K562 (cell line): ENCODE measurements around the gene ZNF135. TPM values are rescaled to one million over a fixed set of nuclear protein-coding genes. Genes with fewer than 3 reads are reported as not detected.

Source experiments
- ATAC-seq: fragments of 200-7000 bp; cut with Tn5 transposase; 3 replicates; pipeline ENCODE4 v1.9.1; 2020; ENCODE audit warnings: moderate library complexity
- BruUV-seq: library from RNA; stranded (reverse); fragments of 400-500 nt; replicated peaks from 2 replicates; lab custom pipeline; 2021; lab: Mats Ljungman, UMichigan
- CTCF ChIA-PET: fragments of 300-600 bp; formaldehyde crosslinking; extraction: SDS; loops from one replicate; lab custom pipeline; 2021; ENCODE audit warnings: low intra/inter-chr PET ratio; lab: Yijun Ruan, JAX
- POLR2A ChIA-PET: fragments of 300-600, 350-650 bp; sonication (Branson Sonifier 250); formaldehyde crosslinking; extraction: SDS; loops from one replicate; lab custom pipeline; 2021; ENCODE audit warnings: antibody characterized with exemption, inconsistent platforms; lab: Yijun Ruan, JAX
- DNase-seq, 4 experiments: peaks; one replicate each; pipeline versions ENCODE4 v3.0.0 to v3.0.0-alpha.2; 2011 to 2018; ENCODE audit warnings: low spot score in 3 of 4, mixed read lengths in 3 of 4; ENCODE audit errors: extremely low read depth in 1 of 4
- FAIRE-seq: peaks from 2 replicates; lab custom pipeline; 2011; peaks lifted over from hg19 to GRCh38; lab: Jason Lieb, UNC
- H2AFZ ChIP-seq: 2 replicates; pipeline ENCODE4 v1.6.0; 2011; ENCODE audit warnings: low read depth, low read length, control low read depth, inconsistent platforms
- H3K27ac ChIP-seq: fragments of 200-600 bp; 3 replicates; pipeline ENCODE4 v1.8.0; 2011; ENCODE audit warnings: low read depth, mild to moderate bottlenecking, control low read depth, inconsistent platforms, low read length, moderate library complexity, mixed read lengths; ENCODE audit errors: extremely low read depth
- H3K27me3 ChIP-seq, 2 experiments: fragments of 300-600 bp in 1 of 2; 2 replicates in 1 of 2; 3 replicates in 1 of 2; pipeline versions ENCODE4 v1.6.0 to v1.8.0; 2011; ENCODE audit warnings: inconsistent platforms in 2 of 2, low read length in 2 of 2, mild to moderate bottlenecking in 1 of 2, mixed read lengths in 1 of 2, moderate library complexity in 1 of 2; ENCODE audit not compliant: control insufficient read depth in 2 of 2, insufficient read depth in 2 of 2
- H3K36me3 ChIP-seq: fragments of 300-600 bp; 3 replicates; pipeline ENCODE4 v1.8.0; 2011; ENCODE audit warnings: mild to moderate bottlenecking, low read length, inconsistent platforms; ENCODE audit not compliant: control insufficient read depth, insufficient read depth
- H3K4me1 ChIP-seq, 2 experiments: fragments of 200-600 bp in 1 of 2; replicated peaks in 1 of 2; 2 replicates in 1 of 2; 3 replicates in 1 of 2; pipeline versions ENCODE4 v1.5.1 to v1.8.0; 2011; ENCODE audit warnings: inconsistent platforms in 2 of 2, low read length in 2 of 2, mild to moderate bottlenecking in 1 of 2, mixed read lengths in 1 of 2, moderate library complexity in 1 of 2; ENCODE audit not compliant: control insufficient read depth in 2 of 2, insufficient read depth in 2 of 2
- H3K4me2 ChIP-seq: 2 replicates; pipeline ENCODE4 v1.6.1; 2011; ENCODE audit warnings: low read length, control low read depth, inconsistent platforms, mixed read lengths; ENCODE audit not compliant: insufficient read depth
- H3K4me3 ChIP-seq: fragments of 200-600 bp; sonication (generic), shearing (Covaris generic); 2 replicates; pipeline ENCODE4 v1.5.1; 2016; ENCODE audit warnings: control low read depth, inconsistent platforms
- H3K79me2 ChIP-seq: fragments of 200-600 bp; 3 replicates; pipeline ENCODE4 v1.8.0; 2011; ENCODE audit warnings: low read length, inconsistent platforms; ENCODE audit not compliant: control insufficient read depth, insufficient read depth
- H3K9ac ChIP-seq, 2 experiments: 2 replicates each; pipeline versions ENCODE4 v1.6.0 to v1.6.1; 2011; ENCODE audit warnings: low read depth in 2 of 2, low read length in 2 of 2, control low read depth in 1 of 2, inconsistent platforms in 1 of 2, mild to moderate bottlenecking in 1 of 2, mixed read lengths in 1 of 2; ENCODE audit not compliant: insufficient read depth in 1 of 2
- H3K9me1 ChIP-seq: one replicate; pipeline ENCODE4 v1.6.0; 2011; ENCODE audit warnings: inconsistent platforms, mild to moderate bottlenecking, low read length, moderate library complexity; ENCODE audit not compliant: control insufficient read depth, insufficient read depth
- H3K9me3 ChIP-seq: replicated peaks from 2 replicates; pipeline ENCODE4 v1.5.1; 2011; ENCODE audit warnings: low read depth, low read length, inconsistent platforms; ENCODE audit not compliant: control insufficient read depth, insufficient read depth
- H4K20me1 ChIP-seq: replicated peaks from 2 replicates; pipeline ENCODE4 v1.6.1; 2011; ENCODE audit warnings: low read length, inconsistent platforms, mixed read lengths; ENCODE audit not compliant: control insufficient read depth, insufficient read depth
- ARNT ChIP-seq, 2 experiments: fragments of 450-650 bp; IDR thresholded peaks; 2 replicates each; pipeline ENCODE4 v1.6.1; 2016; ENCODE audit warnings: mild to moderate bottlenecking in 1 of 2
- BHLHE40 ChIP-seq: IDR thresholded peaks from 2 replicates; pipeline ENCODE4 v1.6.1; 2011; ENCODE audit warnings: low read length, improper control_type of control experiment
- E2F6 ChIP-seq, 2 experiments: IDR thresholded peaks; 2 replicates each; pipeline ENCODE4 v1.6.1; 2011; ENCODE audit warnings: borderline replicate concordance in 1 of 2, control low read depth in 1 of 2, low read depth in 1 of 2, low read length in 1 of 2, mild to moderate bottlenecking in 1 of 2, mixed read lengths in 1 of 2, moderate library complexity in 1 of 2; ENCODE audit not compliant: insufficient read depth in 1 of 2, insufficient read length in 1 of 2, poor library complexity in 1 of 2, severe bottlenecking in 1 of 2; ENCODE audit errors: extremely low read depth in 1 of 2
- PHTF2 ChIP-seq: fragments of 250-450 bp; sonication (Bioruptor Pico); IDR thresholded peaks from 2 replicates; pipeline ENCODE4 v1.5.0; 2021; ENCODE audit warnings: mild to moderate bottlenecking
- SMARCA4 ChIP-seq: fragments of 450-650 bp; IDR thresholded peaks from 2 replicates; pipeline ENCODE4 v1.6.1; 2016
- TCF7L2 ChIP-seq: fragments of 150-350 bp; IDR thresholded peaks from 2 replicates; pipeline ENCODE4 v1.6.1; 2016; ENCODE audit warnings: low read depth, mild to moderate bottlenecking, low read length, moderate library complexity
- ZC3H4 ChIP-seq: sonication (generic); formaldehyde crosslinking; IDR thresholded peaks from 2 replicates; pipeline ENCODE4 v1.9.0; 2021; ENCODE audit warnings: missing genetic modification reagents, borderline replicate concordance
- WGBS: fragments of 100-300 bp; shearing (Covaris generic); methylation state at CpG from one replicate; pipeline ENCODE4 v1.1.6; 2016; ENCODE audit warnings: low coverage, mixed read lengths; ENCODE audit not compliant: insufficient coverage; ENCODE audit errors: missing lambda C conversion rate; 5-methylcytosine and 5-hydroxymethylcytosine counted together
- in situ Hi-C: fragments of 300-500 bp; cut with MboI; formaldehyde crosslinking; loops from 4 replicates; pipeline ENCODE4 v1.15.0; 2018; ENCODE audit warnings: inconsistent platforms, mixed read lengths
- intact Hi-C: fragments of 100-400 bp; cut with micrococcal nuclease; formaldehyde crosslinking; loops from 2 replicates; pipeline ENCODE4 v1.14.2; 2022
- polyA plus RNA-seq, 8 experiments: library from polyadenylated mRNA; depleted of rRNA in 4 of 8; stranded (reverse) in 5 of 8; unstranded in 3 of 8; fragments of >200 nt; fragmentation: Nextera tagmentation in 2 of 8; fragmentation: Illumina TruSeq in 1 of 8; extraction: Ambion mirVana in 2 of 8; extraction: Trizol in 1 of 8; gene quantifications; 2 replicates each; pipeline versions ENCODE4 v1.2.1 to v1.2.3, GENCODE V29; 2011 to 2014; ENCODE audit warnings: inconsistent platforms in 1 of 8, missing spikeins in 1 of 8
- total RNA-seq, 7 experiments: library from RNA; depleted of rRNA in 6 of 7; stranded (reverse); fragments of >200 nt in 6 of 7; fragmentation: Illumina TruSeq in 2 of 7; extraction: Trizol in 2 of 7; gene quantifications; 2 replicates each; pipeline versions ENCODE4 v1.2.1 to v1.2.3, GENCODE V29; 2011 to 2021; ENCODE audit warnings: low replicate concordance in 1 of 7
- TF ChIP-seq, protein P1 (sequence below): fragments of 150-350 bp; conservative IDR thresholded peaks from 2 replicates; pipeline ENCODE4 v1.6.1; 2014; ENCODE audit warnings: low read length

Gene ZNF135
- total and polyA plus RNA-seq, 9 of the 15 experiments (the other 6 are each of a cell fraction or from before 2014, with no cell fraction given): not detected

DNA sequence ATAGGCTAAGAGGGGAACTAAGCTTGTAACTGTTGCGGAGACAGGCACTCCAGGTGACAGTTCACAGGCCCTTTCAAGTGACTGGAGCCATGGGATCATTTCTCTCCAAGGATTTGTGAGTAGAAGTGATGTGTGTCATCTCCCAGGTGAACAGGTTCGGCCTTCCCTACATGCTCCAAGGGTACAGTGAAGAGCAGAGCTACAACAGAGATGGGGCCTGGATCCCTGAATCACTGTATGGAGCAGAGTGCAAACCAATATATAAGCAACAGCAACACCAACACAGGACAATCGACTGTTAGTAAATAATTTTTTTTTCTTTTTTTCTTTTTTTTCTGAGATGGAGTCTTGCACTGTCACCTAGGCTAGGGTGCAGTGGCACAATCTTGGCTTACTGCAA is 23.9 kb downstream of the ZNF135 start:
- CTCF ChIA-PET: no interaction called here
- no TSS peak for BruUV-seq
- Histone ChIP-seq H3K27ac (no peak overlapping the region), H3K79me2 (no peaks in the 10 kb centered on the region), H3K4me2 (no peak overlapping the region), H4K20me1 (no peaks in the 10 kb centered on the region), H3K9me3 (no peaks in the 10 kb centered on the region; the same call in 1 of the 2 replicates), H3K36me3 (no peaks in the 10 kb centered on the region), H3K4me1 (peaks cover 0 to 7% of the 10 kb centered on the region in 2 experiments; a peak in 1 of 5 replicates), H3K9ac (no peak overlapping the region), H3K4me3 (no peak overlapping the region), H3K27me3 (no peaks in the 10 kb centered on the region), H3K9me1 (no peaks in the 10 kb centered on the region), H2AFZ (no peak overlapping the region)
- 0% methylated on average over 3 of the region's 3 CpGs for WGBS
- ATAC-seq: no peak
- in situ Hi-C loops: no loop called here
- intact Hi-C loops: no loop called here
- peak in 1 of 4 experiments; percentile 2 for DNase-seq
- POLR2A ChIA-PET: no interaction called here
- FAIRE-seq: no peak
- TF ChIP-seq PHTF2 (CRISPR knock-in tag): no peak
- TF ChIP-seq TCF7L2: no peak
- no peak for TF ChIP-seq ARNT (IDR thresholded peaks at IDR 0.05)
- TF ChIP-seq SMARCA4: no peak
- TF ChIP-seq, protein P1, sequence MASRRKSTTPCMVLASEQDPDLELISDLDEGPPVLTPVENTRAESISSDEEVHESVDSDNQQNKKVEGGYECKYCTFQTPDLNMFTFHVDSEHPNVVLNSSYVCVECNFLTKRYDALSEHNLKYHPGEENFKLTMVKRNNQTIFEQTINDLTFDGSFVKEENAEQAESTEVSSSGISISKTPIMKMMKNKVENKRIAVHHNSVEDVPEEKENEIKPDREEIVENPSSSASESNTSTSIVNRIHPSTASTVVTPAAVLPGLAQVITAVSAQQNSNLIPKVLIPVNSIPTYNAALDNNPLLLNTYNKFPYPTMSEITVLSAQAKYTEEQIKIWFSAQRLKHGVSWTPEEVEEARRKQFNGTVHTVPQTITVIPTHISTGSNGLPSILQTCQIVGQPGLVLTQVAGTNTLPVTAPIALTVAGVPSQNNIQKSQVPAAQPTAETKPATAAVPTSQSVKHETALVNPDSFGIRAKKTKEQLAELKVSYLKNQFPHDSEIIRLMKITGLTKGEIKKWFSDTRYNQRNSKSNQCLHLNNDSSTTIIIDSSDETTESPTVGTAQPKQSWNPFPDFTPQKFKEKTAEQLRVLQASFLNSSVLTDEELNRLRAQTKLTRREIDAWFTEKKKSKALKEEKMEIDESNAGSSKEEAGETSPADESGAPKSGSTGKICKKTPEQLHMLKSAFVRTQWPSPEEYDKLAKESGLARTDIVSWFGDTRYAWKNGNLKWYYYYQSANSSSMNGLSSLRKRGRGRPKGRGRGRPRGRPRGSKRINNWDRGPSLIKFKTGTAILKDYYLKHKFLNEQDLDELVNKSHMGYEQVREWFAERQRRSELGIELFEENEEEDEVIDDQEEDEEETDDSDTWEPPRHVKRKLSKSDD: no peak
- no peak for TF ChIP-seq E2F6 (IDR thresholded peaks at IDR 0.05; ENCODE audit: borderline replicate concordance in 1 of 2, extremely low read depth in 1 of 2, insufficient read depth in 1 of 2, insufficient read length in 1 of 2, low read depth in 1 of 2, low read length in 1 of 2, poor library complexity in 1 of 2, severe bottlenecking in 1 of 2)
- no peak for TF ChIP-seq BHLHE40
- no peak for TF ChIP-seq ZC3H4 (CRISPR knock-in tag)
